Immature natural killer cell (primary cell): ENCODE data around the gene SLC35E2B. TPM values are rescaled to one million over a fixed set of nuclear protein-coding genes. Genes with fewer than 3 reads are reported as not detected.
"Not testable (repeated sequence)": the region's sequence is repeated elsewhere in the genome, so short reads cannot be mapped to it uniquely, and the experiment has no call there.

Source experiments
- DNase-seq, 3 donors: peaks; one replicate each; pipeline ENCODE4 v3.0.0; 2022; ENCODE audit warnings: mixed read lengths in 1 of 3
- H3K27ac Mint-ChIP-seq, 6 donors: one replicate each; pipeline ENCODE4 v1.8.0; 2020; ENCODE audit warnings: mixed read lengths in 6 of 6, mild to moderate bottlenecking in 5 of 6, inconsistent platforms in 4 of 6, moderate library complexity in 3 of 6
- H3K27me3 Mint-ChIP-seq, 3 donors: one replicate each; pipeline ENCODE4 v1.8.0; 2020 to 2021; ENCODE audit warnings: low read depth in 3 of 3, mild to moderate bottlenecking in 3 of 3, mixed read lengths in 3 of 3, moderate library complexity in 3 of 3, inconsistent platforms in 1 of 3
- H3K36me3 Mint-ChIP-seq, 3 donors: one replicate each; pipeline ENCODE4 v1.8.0; 2020; ENCODE audit warnings: mixed read lengths in 3 of 3, inconsistent platforms in 2 of 3, mild to moderate bottlenecking in 2 of 3
- H3K4me1 Mint-ChIP-seq, 2 donors: one replicate each; pipeline ENCODE4 v1.8.0; 2020; ENCODE audit warnings: inconsistent platforms in 2 of 2, mild to moderate bottlenecking in 2 of 2, mixed read lengths in 2 of 2, moderate library complexity in 1 of 2
- H3K4me3 Mint-ChIP-seq, 5 donors: one replicate each; pipeline ENCODE4 v1.8.0; 2020; ENCODE audit warnings: mild to moderate bottlenecking in 5 of 5, mixed read lengths in 5 of 5, inconsistent platforms in 3 of 5, moderate library complexity in 3 of 5
- H3K9me3 Mint-ChIP-seq, 6 donors: one replicate each; pipeline ENCODE4 v1.8.0; 2020; ENCODE audit warnings: mild to moderate bottlenecking in 6 of 6, mixed read lengths in 6 of 6, inconsistent platforms in 4 of 6, moderate library complexity in 3 of 6
- polyA plus RNA-seq, 3 donors: library from polyadenylated mRNA; unstranded; fragments of 300-500 nt; fragmentation: Illumina TruSeq; gene quantifications; one replicate each; pipeline ENCODE4 v1.2.3, GENCODE V29; 2021

SLC35E2B gene
- polyA plus RNA-seq = 10 to 100 TPM; 14.4 to 37.7 (median 18.1) TPM

- H3K4me3 Mint-ChIP-seq = peak within 1 kb of the TSS; percentile 73 to 83 (median 80)
- not testable (repeated sequence) for H3K9me3 Mint-ChIP-seq, H3K27me3 Mint-ChIP-seq, H3K4me1 Mint-ChIP-seq, H3K36me3 Mint-ChIP-seq
- DNase-seq = peak; percentile 97 to 99 (median 98)
- H3K27ac Mint-ChIP-seq = peak within 1 kb of the TSS; percentile 65 to 92 (median 90)
Measured at GRCh38 chr1:1692714-1693647, at the start of gene SLC35E2B. Gene SLC35E2B, minus strand, starts transcription at chr1:1692795. Its CDS starts 16,096 bp downstream, at chr1:1676699.

- not testable (repeated sequence) for DNase-seq, H3K27me3 Mint-ChIP-seq, H3K4me3 Mint-ChIP-seq, H3K36me3 Mint-ChIP-seq, H3K27ac Mint-ChIP-seq, H3K4me1 Mint-ChIP-seq, H3K9me3 Mint-ChIP-seq
Measured at GRCh38 chr1:1741013-1741412, 48.4 kb upstream of the SLC35E2B start.

- H3K27ac Mint-ChIP-seq, H3K36me3 Mint-ChIP-seq, H3K4me1 Mint-ChIP-seq, H3K27me3 Mint-ChIP-seq, H3K4me3 Mint-ChIP-seq, H3K9me3 Mint-ChIP-seq: not testable (repeated sequence)
- DNase-seq = peak in 1 of 3 donors; percentile 35
Measured at GRCh38 chr1:1738799-1739337, 46.3 kb upstream of the SLC35E2B start.

GRCh38 chr1:1737675-1738590 is 45.3 kb upstream of the SLC35E2B start:
- not testable (repeated sequence) for DNase-seq, H3K27me3 Mint-ChIP-seq, H3K36me3 Mint-ChIP-seq, H3K27ac Mint-ChIP-seq, H3K4me1 Mint-ChIP-seq, H3K4me3 Mint-ChIP-seq, H3K9me3 Mint-ChIP-seq

- no peak for DNase-seq
- peaks cover 5 to 12% (median 7%) of the 10 kb centered on the region in 3 donors for H3K36me3 Mint-ChIP-seq
- H3K4me3 Mint-ChIP-seq = no peak overlapping the region
- H3K27me3 Mint-ChIP-seq = no peaks in the 10 kb centered on the region
- H3K9me3 Mint-ChIP-seq = no peaks in the 10 kb centered on the region
- peaks cover 0 to 6% of the 10 kb centered on the region in 2 donors for H3K4me1 Mint-ChIP-seq
- H3K27ac Mint-ChIP-seq = no peak overlapping the region
Measured at GRCh38 chr1:1732381-1732780, 39.8 kb upstream of the SLC35E2B start.

- DNase-seq = no peak
- Mint-ChIP-seq H3K27ac (no peak overlapping the region), H3K9me3 (no peaks in the 10 kb centered on the region), H3K36me3 (peaks cover 5 to 12% (median 7%) of the 10 kb centered on the region in 3 donors), H3K4me1 (peaks cover 0 to 6% of the 10 kb centered on the region in 2 donors), H3K27me3 (no peaks in the 10 kb centered on the region), H3K4me3 (no peak overlapping the region)
Measured at GRCh38 chr1:1730870-1731269, 38.3 kb upstream of the SLC35E2B start.

GRCh38 chr1:1730230-1730629 is 37.6 kb upstream of the SLC35E2B start:
- not testable (repeated sequence) for H3K27ac Mint-ChIP-seq, H3K4me1 Mint-ChIP-seq, DNase-seq, H3K9me3 Mint-ChIP-seq, H3K4me3 Mint-ChIP-seq, H3K27me3 Mint-ChIP-seq
- H3K36me3 Mint-ChIP-seq = peaks cover 5 to 12% (median 7%) of the 10 kb centered on the region in 3 donors

- H3K27me3 Mint-ChIP-seq, DNase-seq, H3K9me3 Mint-ChIP-seq, H3K4me3 Mint-ChIP-seq: not testable (repeated sequence)
- peaks cover 5 to 12% (median 7%) of the 10 kb centered on the region in 3 donors for H3K36me3 Mint-ChIP-seq
- H3K27ac Mint-ChIP-seq = peak overlapping the region in 5 of 6 donors; percentile 17 to 49 (median 28)
- H3K4me1 Mint-ChIP-seq = peaks cover 4 to 11% of the 10 kb centered on the region in 2 donors
Measured at GRCh38 chr1:1729116-1729816, 36.7 kb upstream of the SLC35E2B start.

GRCh38 chr1:1728308-1729005 is 35.9 kb upstream of the SLC35E2B start:
- peak overlapping the region in 1 of 5 donors; percentile 59 for H3K4me3 Mint-ChIP-seq
- DNase-seq = peak in 1 of 3 donors; percentile 48
- H3K4me1 Mint-ChIP-seq = peaks cover 6 to 15% of the 10 kb centered on the region in 2 donors
- not testable (repeated sequence) for H3K9me3 Mint-ChIP-seq, H3K36me3 Mint-ChIP-seq, H3K27me3 Mint-ChIP-seq
- peak overlapping the region in 5 of 6 donors; percentile 42 to 90 (median 64) for H3K27ac Mint-ChIP-seq

GRCh38 chr1:1727131-1727651 is 34.6 kb upstream of the SLC35E2B start:
- not testable (repeated sequence) for H3K27me3 Mint-ChIP-seq, H3K9me3 Mint-ChIP-seq, H3K36me3 Mint-ChIP-seq, DNase-seq
- Mint-ChIP-seq H3K4me1 (peaks cover 6 to 15% of the 10 kb centered on the region in 2 donors), H3K27ac (peak overlapping the region in 2 of 6 donors; percentile 31 to 89), H3K4me3 (peak overlapping the region in 2 of 5 donors; percentile 29 to 57)

- not testable (repeated sequence) for H3K9me3 Mint-ChIP-seq, DNase-seq, H3K27me3 Mint-ChIP-seq, H3K36me3 Mint-ChIP-seq
- H3K27ac Mint-ChIP-seq = peak overlapping the region in 4 of 6 donors; percentile 49 to 79 (median 62)
- H3K4me1 Mint-ChIP-seq = peaks cover 10 to 19% of the 10 kb centered on the region in 2 donors
- H3K4me3 Mint-ChIP-seq = peak overlapping the region in 3 of 5 donors; percentile 17 to 36 (median 30)
Measured at GRCh38 chr1:1726088-1726487, 33.5 kb upstream of the SLC35E2B start.

- peaks cover 11 to 20% of the 10 kb centered on the region in 2 donors for H3K4me1 Mint-ChIP-seq
- peak within 1 kb of the TSS; percentile 86 to 97 (median 93) for H3K4me3 Mint-ChIP-seq
- peak; percentile 99 for DNase-seq
- H3K27me3 Mint-ChIP-seq, H3K36me3 Mint-ChIP-seq, H3K9me3 Mint-ChIP-seq: not testable (repeated sequence)
- peak within 1 kb of the TSS; percentile 89 to 97 (median 94) for H3K27ac Mint-ChIP-seq
Measured at GRCh38 chr1:1724035-1724864, 31.7 kb upstream of the SLC35E2B start, which contains the start of gene CDK11A. Gene CDK11A, minus strand, starts transcription at chr1:1724357. Its CDS starts 1,539 bp downstream, at chr1:1722818.
